BLaER1 treated with 17β-estradiol and CSF1 and Interleukin-3, amounts not matched to agents 10 nM and 100 nM (cell line): Measurements from ENCODE around the gene ARFIP1.
A peak's percentile ranks its signal among the peaks of the same experiment; 100 is the strongest.

Source experiments
- H3K27ac ChIP-seq, 11 experiments: shearing (Covaris generic); formaldehyde crosslinking; 2 replicates each; pipeline ENCODE4 v1.8.1; 2022
- H3K27me3 ChIP-seq, 11 experiments: shearing (Covaris generic); formaldehyde crosslinking; 2 replicates each; pipeline ENCODE4 v1.8.1; 2022
- H3K36me3 ChIP-seq, 11 experiments: shearing (Covaris generic); formaldehyde crosslinking; 2 replicates each; pipeline ENCODE4 v1.8.1; 2022
- H3K4me1 ChIP-seq, 10 experiments: shearing (Covaris generic); formaldehyde crosslinking; 2 replicates each; pipeline ENCODE4 v1.8.1; 2022
- H3K4me2 ChIP-seq, 11 experiments: shearing (Covaris generic); formaldehyde crosslinking; 2 replicates each; pipeline ENCODE4 v1.8.1; 2022
- H3K4me3 ChIP-seq, 10 experiments: shearing (Covaris generic); formaldehyde crosslinking; 2 replicates each; pipeline ENCODE4 v1.8.1; 2022
- H3K9ac ChIP-seq, 11 experiments: shearing (Covaris generic); formaldehyde crosslinking; 2 replicates each; pipeline ENCODE4 v1.8.1; 2022
- H3K9me3 ChIP-seq, 11 experiments: shearing (Covaris generic); formaldehyde crosslinking; replicated peaks in 1 of 11; 2 replicates each; pipeline ENCODE4 v1.8.1; 2022
- H4K20me1 ChIP-seq, 11 experiments: shearing (Covaris generic); formaldehyde crosslinking; 2 replicates each; pipeline ENCODE4 v1.8.1; 2022
- Cebpa-rat ChIP-seq, 11 experiments: shearing (Covaris generic); IDR thresholded peaks; 2 replicates each; pipeline ENCODE4 v1.8.1; 2022

ARFIP1 gene

DNA sequence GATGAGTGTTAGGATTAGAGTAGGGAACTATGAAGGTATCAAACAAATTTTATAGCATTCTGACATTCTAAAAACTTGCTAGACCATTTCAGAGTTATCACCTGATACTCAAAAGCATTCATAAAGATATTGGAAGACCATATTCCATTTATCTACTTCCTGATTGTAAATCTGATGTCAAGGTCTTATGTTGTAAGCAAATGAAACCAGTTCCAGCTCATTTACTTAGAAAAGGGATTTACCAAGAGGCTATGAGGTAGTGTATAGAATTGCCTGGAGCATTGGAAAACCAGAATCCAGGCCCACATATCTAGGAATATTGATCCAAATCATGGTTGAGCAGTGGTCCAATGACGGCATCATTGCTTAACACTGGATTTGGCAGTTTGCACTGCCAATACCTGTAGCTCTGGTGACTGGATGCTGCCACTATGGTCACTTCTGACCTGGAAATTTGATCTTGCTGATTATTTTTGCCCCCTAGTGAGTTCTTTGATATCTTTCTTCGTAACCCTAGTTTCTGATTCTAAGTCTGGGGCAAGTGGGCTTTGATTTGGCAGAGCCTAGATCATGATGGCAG lies 25.4 kb downstream of the ARFIP1 start:
- Histone ChIP-seq H3K4me2 (peak overlapping the region in 3 of 11 experiments; percentile 49 to 81 (median 69); a peak in 7 of 22 replicates), H4K20me1 (peaks cover 0 to 73% (median 20%) of the 10 kb centered on the region in 11 experiments; a peak in 10 of 22 replicates), H3K4me1 (peaks cover 0 to 33% (median 11%) of the 10 kb centered on the region in 10 experiments; a peak in 13 of 20 replicates), H3K36me3 (peaks cover 0 to 37% (median 19%) of the 10 kb centered on the region in 11 experiments; a peak in 16 of 22 replicates), H3K9me3 (peaks cover 15 to 33% (median 28%) of the 10 kb centered on the region in 11 experiments; a peak in 21 of 22 replicates), H3K9ac (no peak overlapping the region), H3K27me3 (no peaks in the 10 kb centered on the region), H3K27ac (peak overlapping the region in 2 of 11 experiments; percentile 5 to 39; a peak in 3 of 22 replicates), H3K4me3 (no peak overlapping the region)
- TF ChIP-seq Cebpa-rat (IDR thresholded peaks at IDR 0.05) = no peak

DNA sequence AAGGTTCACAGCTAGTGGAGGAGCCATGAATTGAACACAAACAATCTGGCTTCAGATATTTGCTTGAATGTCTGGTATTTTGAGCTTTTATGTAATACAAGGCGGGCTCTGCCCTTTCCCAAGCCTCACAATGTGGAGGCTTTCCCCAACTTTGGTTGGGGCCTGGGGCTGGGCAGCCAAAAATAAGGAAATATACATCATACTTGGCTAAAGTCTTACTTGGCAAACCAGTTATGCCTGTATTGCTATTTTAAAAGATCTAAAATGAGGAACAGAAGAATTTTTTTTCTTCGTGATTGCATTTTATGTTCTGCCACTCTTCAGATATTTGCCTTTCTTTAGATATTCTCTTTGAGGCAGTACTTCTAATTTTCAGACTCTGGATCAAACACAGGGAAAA lies 26.1 kb downstream of the ARFIP1 start:
- peak overlapping the region in 3 of 11 experiments; percentile 5 to 44 (median 39); a peak in 3 of 22 replicates for H3K27ac ChIP-seq
- peaks cover 21 to 38% (median 30%) of the 10 kb centered on the region in 11 experiments for H3K9me3 ChIP-seq
- H4K20me1 ChIP-seq = peaks cover 0 to 66% (median 20%) of the 10 kb centered on the region in 11 experiments; a peak in 10 of 22 replicates
- H3K4me3 ChIP-seq = no peak overlapping the region
- peak overlapping the region in 5 of 11 experiments; percentile 4 to 81 (median 49); a peak in 7 of 22 replicates for H3K4me2 ChIP-seq
- H3K36me3 ChIP-seq = peaks cover 0 to 40% (median 22%) of the 10 kb centered on the region in 11 experiments; a peak in 17 of 22 replicates
- H3K27me3 ChIP-seq = no peaks in the 10 kb centered on the region
- peaks cover 0 to 33% (median 11%) of the 10 kb centered on the region in 10 experiments; a peak in 13 of 20 replicates for H3K4me1 ChIP-seq
- TF ChIP-seq Cebpa-rat (IDR thresholded peaks at IDR 0.05) = no peak
- 0 out of 22 replicates have a peak overlapping the region, but pooled peaks of 1 of the 11 experiments have one; percentile 53 for H3K9ac ChIP-seq

DNA sequence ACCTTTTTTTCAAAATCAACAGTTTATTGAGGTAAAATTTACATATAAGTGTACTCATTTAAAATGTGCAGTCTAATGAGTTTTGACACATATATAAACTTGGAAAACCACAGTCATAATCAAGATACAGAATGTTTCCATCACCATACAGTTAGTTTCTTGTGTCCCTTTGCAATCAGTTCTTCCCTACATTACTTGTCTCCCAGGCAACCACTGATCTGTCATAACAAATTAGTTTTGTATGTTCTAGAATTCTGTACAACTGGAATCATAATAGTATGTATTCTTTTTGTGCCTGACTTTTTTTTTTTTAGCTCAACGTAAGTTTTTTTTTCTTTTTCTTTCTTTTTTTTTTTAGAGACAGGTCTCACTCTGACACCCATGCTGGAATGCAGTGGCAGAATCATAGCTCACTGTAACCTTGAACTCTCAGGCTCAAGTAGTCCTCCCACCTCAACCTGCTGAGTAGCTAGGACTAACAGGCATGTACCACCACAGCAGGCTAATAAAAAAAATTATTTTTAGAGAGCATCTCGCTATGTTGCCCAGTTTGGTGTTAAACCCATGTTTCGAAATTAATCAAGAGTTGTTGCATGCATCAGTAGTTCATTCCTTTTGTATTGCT lies 26.9 kb downstream of the ARFIP1 start:
- no peak for TF ChIP-seq Cebpa-rat (IDR thresholded peaks at IDR 0.05)
- H3K27ac ChIP-seq = peak overlapping the region in 2 of 11 experiments; percentile 5 to 44; a peak in 1 of 22 replicates
- H3K9ac ChIP-seq = 0 out of 22 replicates have a peak overlapping the region, but pooled peaks of 1 of the 11 experiments have one; percentile 53
- H3K9me3 ChIP-seq = peaks cover 27 to 42% (median 36%) of the 10 kb centered on the region in 11 experiments
- H3K4me2 ChIP-seq = peak overlapping the region in 4 of 11 experiments; percentile 34 to 81 (median 59); a peak in 8 of 22 replicates
- H3K36me3 ChIP-seq = peaks cover 0 to 48% (median 28%) of the 10 kb centered on the region in 11 experiments; a peak in 17 of 22 replicates
- H3K4me3 ChIP-seq = no peak overlapping the region
- peaks cover 0 to 33% (median 11%) of the 10 kb centered on the region in 10 experiments; a peak in 13 of 20 replicates for H3K4me1 ChIP-seq
- H3K27me3 ChIP-seq = no peaks in the 10 kb centered on the region
- peaks cover 0 to 58% (median 18%) of the 10 kb centered on the region in 11 experiments; a peak in 9 of 22 replicates for H4K20me1 ChIP-seq

DNA sequence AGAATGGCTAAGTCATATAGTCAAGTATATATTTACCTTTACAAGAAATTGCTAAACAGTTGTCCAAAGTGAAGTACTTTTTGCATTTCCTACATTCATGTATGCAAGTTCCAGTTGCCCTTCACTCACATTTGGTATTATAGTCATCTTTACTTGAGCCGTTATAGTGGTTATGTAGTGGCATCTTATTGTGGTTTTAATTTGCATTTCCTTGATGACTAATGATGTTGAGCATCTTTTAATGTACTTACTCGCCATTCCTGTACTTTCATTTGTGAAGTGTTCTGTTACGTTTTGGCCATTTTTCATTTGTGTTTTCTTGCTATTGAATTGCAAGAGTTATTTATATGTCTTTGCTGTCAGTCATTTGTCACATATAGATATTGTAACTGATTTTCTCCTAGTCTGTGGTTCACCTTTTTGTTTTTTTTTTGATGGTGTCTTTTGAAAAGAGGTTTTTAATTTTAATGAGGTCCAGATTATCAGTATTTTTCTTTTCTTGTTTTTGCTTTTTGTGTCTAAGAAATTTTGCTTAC lies 27.6 kb downstream of the ARFIP1 start:
- no peak overlapping the region for H3K4me3 ChIP-seq

DNA sequence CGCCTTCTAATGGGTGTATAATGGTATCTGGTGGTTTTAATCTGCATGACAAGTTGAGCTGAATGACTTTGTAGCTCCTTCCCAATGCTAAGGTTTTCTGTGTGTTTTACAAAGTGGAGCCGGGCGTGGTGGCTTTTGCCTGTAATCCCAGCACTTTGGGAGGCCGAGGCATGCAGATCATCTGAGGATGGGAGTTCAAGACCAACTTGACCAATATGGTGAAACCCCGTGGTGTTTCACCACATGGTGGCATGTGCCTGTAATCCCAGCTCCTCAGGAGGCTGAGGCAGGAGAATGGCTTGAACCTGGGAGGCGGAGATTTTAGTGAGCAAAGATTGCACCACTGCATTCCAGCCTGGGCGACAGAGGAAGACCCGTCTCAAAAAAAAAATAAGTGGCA lies 28.9 kb downstream of the ARFIP1 start:
- H3K9me3 ChIP-seq = peaks cover 46 to 63% (median 54%) of the 10 kb centered on the region in 11 experiments
- H3K27me3 ChIP-seq = no peaks in the 10 kb centered on the region
- peaks cover under 1 to 66% (median 37%) of the 10 kb centered on the region in 11 experiments; a peak in 18 of 22 replicates for H3K36me3 ChIP-seq
- H3K4me3 ChIP-seq = no peak overlapping the region
- H3K4me2 ChIP-seq = no peak overlapping the region
- peaks cover 0 to 33% (median 11%) of the 10 kb centered on the region in 10 experiments; a peak in 13 of 20 replicates for H3K4me1 ChIP-seq
- H3K27ac ChIP-seq = no peak overlapping the region
- peaks cover 0 to 38% (median 12%) of the 10 kb centered on the region in 11 experiments; a peak in 9 of 22 replicates for H4K20me1 ChIP-seq
- no peak for TF ChIP-seq Cebpa-rat (IDR thresholded peaks at IDR 0.05)
- no peak overlapping the region for H3K9ac ChIP-seq

More for the DNA sequence above, 27.6 kb downstream of the ARFIP1 start:
- H4K20me1 ChIP-seq = peaks cover 0 to 51% (median 18%) of the 10 kb centered on the region in 11 experiments; a peak in 9 of 22 replicates
- H3K36me3 ChIP-seq = peaks cover 0 to 56% (median 34%) of the 10 kb centered on the region in 11 experiments; a peak in 18 of 22 replicates
- H3K27ac ChIP-seq = no peak overlapping the region
- no peak overlapping the region for H3K9ac ChIP-seq
- H3K4me1 ChIP-seq = peaks cover 0 to 33% (median 11%) of the 10 kb centered on the region in 10 experiments; a peak in 13 of 20 replicates
- H3K27me3 ChIP-seq = no peaks in the 10 kb centered on the region
- H3K4me2 ChIP-seq = peak overlapping the region in 6 of 11 experiments; percentile 27 to 81 (median 44); a peak in 9 of 22 replicates
- peaks cover 34 to 50% (median 42%) of the 10 kb centered on the region in 11 experiments for H3K9me3 ChIP-seq
- TF ChIP-seq Cebpa-rat (IDR thresholded peaks at IDR 0.05) = no peak

DNA sequence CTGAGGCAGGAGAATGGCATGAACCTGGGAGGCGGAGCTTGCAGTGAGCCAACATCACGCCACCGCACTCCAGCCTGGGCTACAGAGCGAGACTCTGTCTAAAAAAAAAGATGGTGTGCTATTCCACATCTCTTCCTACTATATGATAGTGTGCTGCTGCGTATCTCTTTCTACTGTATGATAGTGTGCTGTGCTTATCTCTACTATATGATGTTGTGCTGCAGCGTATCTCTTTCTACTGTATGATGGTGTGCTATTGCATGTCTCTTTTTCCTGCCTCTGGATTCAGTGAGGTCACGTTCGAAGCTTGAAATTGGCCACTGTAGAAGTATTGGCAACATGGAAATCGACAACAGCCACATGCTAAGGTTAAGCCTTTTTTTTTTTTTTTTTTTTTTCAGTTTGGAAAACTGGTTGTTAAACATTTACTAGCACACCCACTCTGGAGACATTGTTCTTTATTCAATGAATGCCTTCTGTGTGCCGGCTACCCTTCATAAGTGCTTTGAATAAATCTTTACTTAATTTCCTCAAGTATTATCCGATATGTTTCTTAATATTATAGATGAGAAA lies 31.0 kb downstream of the ARFIP1 start:
- Histone ChIP-seq H3K36me3 (peaks cover 16 to 87% (median 56%) of the 10 kb centered on the region in 11 experiments), H4K20me1 (peaks cover 0 to 25% (median 5%) of the 10 kb centered on the region in 11 experiments; a peak in 9 of 22 replicates), H3K4me1 (peaks cover 0 to 22% (median 10%) of the 10 kb centered on the region in 10 experiments; a peak in 12 of 20 replicates), H3K4me2 (no peak overlapping the region), H3K9me3 (peaks cover 67 to 84% (median 76%) of the 10 kb centered on the region in 11 experiments), H3K4me3 (no peak overlapping the region), H3K9ac (no peak overlapping the region), H3K27me3 (no peaks in the 10 kb centered on the region), H3K27ac (no peak overlapping the region)
- no peak for TF ChIP-seq Cebpa-rat (IDR thresholded peaks at IDR 0.05)

DNA sequence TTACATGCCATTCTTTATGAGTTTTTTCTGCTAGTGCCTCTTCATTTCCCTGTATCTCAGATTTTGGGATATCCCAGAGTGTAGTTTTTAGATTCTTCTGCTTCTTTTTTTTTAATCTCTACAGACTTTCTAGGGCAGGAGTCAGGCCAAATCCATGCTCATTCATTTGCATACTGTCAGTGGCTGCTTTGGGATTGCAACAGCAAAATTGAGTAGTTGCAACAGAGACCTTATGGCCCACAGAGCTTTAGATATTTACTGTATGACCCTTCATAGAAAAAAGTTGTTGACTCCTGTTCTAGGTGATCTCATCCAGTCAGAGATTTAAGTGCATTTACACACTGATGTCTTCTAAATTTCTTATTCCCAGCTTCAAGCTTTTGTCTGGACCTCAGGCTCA lies 35.3 kb downstream of the ARFIP1 start:
- Histone ChIP-seq H3K36me3 (peaks cover 45 to 94% (median 79%) of the 10 kb centered on the region in 11 experiments), H3K4me2 (no peak overlapping the region)

DNA sequence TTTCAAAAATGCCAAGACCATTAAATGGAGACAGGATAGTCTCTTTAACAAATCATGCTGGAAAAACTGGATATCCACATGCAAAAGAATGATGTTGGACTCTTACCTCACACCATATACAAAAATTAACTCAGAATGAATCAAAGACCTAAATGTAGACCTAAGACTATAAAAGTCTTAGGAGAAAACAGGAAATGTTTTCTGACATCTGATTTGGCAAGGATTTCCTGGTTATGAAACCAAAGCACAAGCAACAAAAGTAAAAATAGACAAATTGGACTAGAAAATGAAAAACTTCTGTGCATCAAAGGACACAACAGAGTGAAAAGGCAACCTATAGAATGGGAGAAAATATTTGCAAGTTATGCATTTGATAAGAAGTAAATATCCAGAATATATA lies 37.6 kb downstream of the ARFIP1 start:
- Histone ChIP-seq H3K9ac (no peak overlapping the region), H3K4me1 (peaks cover 13 to 34% (median 23%) of the 10 kb centered on the region in 10 experiments), H3K4me2 (peak overlapping the region in 10 of 11 experiments; percentile 8 to 55 (median 38); a peak in 16 of 22 replicates), H3K36me3 (peaks cover 46 to 79% (median 63%) of the 10 kb centered on the region in 11 experiments), H3K9me3 (peaks cover 77 to 100% (median 93%) of the 10 kb centered on the region in 11 experiments), H3K27me3 (no peaks in the 10 kb centered on the region), H4K20me1 (no peaks in the 10 kb centered on the region), H3K27ac (peak overlapping the region; percentile 16 to 67 (median 54); a peak in 19 of 22 replicates), H3K4me3 (peak overlapping the region in 3 of 10 experiments; percentile 2 to 40 (median 21); a peak in 2 of 20 replicates)
- TF ChIP-seq Cebpa-rat (IDR thresholded peaks at IDR 0.05) = peak in 2 of 11 experiments; percentile 10 to 40; a peak in 1 of 22 replicates

More for the DNA sequence above, 35.3 kb downstream of the ARFIP1 start:
- H3K27ac ChIP-seq = no peak overlapping the region
- no peak for TF ChIP-seq Cebpa-rat (IDR thresholded peaks at IDR 0.05)
- no peak overlapping the region for H3K9ac ChIP-seq
- H3K4me1 ChIP-seq = peaks cover 13 to 29% (median 23%) of the 10 kb centered on the region in 10 experiments
- peak overlapping the region in 2 of 10 experiments; percentile 1 to 22; a peak in 4 of 20 replicates for H3K4me3 ChIP-seq
- H3K27me3 ChIP-seq = no peaks in the 10 kb centered on the region
- H3K9me3 ChIP-seq = peaks cover 83 to 100% (median 89%) of the 10 kb centered on the region in 11 experiments
- H4K20me1 ChIP-seq = no peaks in the 10 kb centered on the region
